ENCODE measurements around the gene OR1F1.

The OR1F1 gene

GRCh38 chr16:3144321-3144983 is 43.6 kb upstream of the OR1F1 start:
- H3K36me3 ChIP-seq (ENCODE audit: control insufficient read depth in 2 of 2, insufficient read depth in 2 of 2, low read length in 2 of 2) = peaks cover 8 to 16% of the 10 kb centered on the region in 2 donors

GRCh38 chr16:3145151-3145550 is 42.9 kb upstream of the OR1F1 start:
- H3K36me3 ChIP-seq (ENCODE audit: control insufficient read depth in 2 of 2, insufficient read depth in 2 of 2, low read length in 2 of 2) = peaks cover 8 to 16% of the 10 kb centered on the region in 2 donors
- no peaks in the 10 kb centered on the region for H3K9me3 ChIP-seq (ENCODE audit: control insufficient read depth in 2 of 2, low read length in 2 of 2)
- H3K27ac ChIP-seq (ENCODE audit: low read length) = no peak overlapping the region
- no peaks in the 10 kb centered on the region for H3K27me3 ChIP-seq (ENCODE audit: control insufficient read depth in 1 of 2, insufficient read depth in 2 of 2, low read length in 2 of 2)
- H3K9ac ChIP-seq (ENCODE audit: low read length in 2 of 2) = no peak overlapping the region
- H3K4me3 ChIP-seq (ENCODE audit: low read length in 2 of 2) = no peak overlapping the region
- peaks cover 12% of the 10 kb centered on the region for H3K4me1 ChIP-seq (ENCODE audit: control insufficient read depth, insufficient read depth, low read length)

More at GRCh38 chr16:3144321-3144983, 43.6 kb upstream of the OR1F1 start:
- no peaks in the 10 kb centered on the region for H3K9me3 ChIP-seq (ENCODE audit: control insufficient read depth in 2 of 2, low read length in 2 of 2)
- H3K4me3 ChIP-seq (ENCODE audit: low read length in 2 of 2) = no peak overlapping the region
- H3K27ac ChIP-seq (ENCODE audit: low read length) = no peak overlapping the region
- no peak overlapping the region for H3K9ac ChIP-seq (ENCODE audit: low read length in 2 of 2)
- H3K4me1 ChIP-seq (ENCODE audit: control insufficient read depth, insufficient read depth, low read length) = peaks cover 5% of the 10 kb centered on the region
- H3K27me3 ChIP-seq (ENCODE audit: control insufficient read depth in 1 of 2, insufficient read depth in 2 of 2, low read length in 2 of 2) = no peaks in the 10 kb centered on the region

GRCh38 chr16:3145660-3146059 is 42.3 kb upstream of the OR1F1 start:
- Histone ChIP-seq H3K4me1 (ENCODE audit: control insufficient read depth, insufficient read depth, low read length) (peaks cover 13% of the 10 kb centered on the region), H3K36me3 (ENCODE audit: control insufficient read depth in 2 of 2, insufficient read depth in 2 of 2, low read length in 2 of 2) (peaks cover 8 to 16% of the 10 kb centered on the region in 2 donors), H3K9ac (ENCODE audit: low read length in 2 of 2) (no peak overlapping the region), H3K4me3 (ENCODE audit: low read length in 2 of 2) (no peak overlapping the region), H3K9me3 (ENCODE audit: control insufficient read depth in 2 of 2, low read length in 2 of 2) (no peaks in the 10 kb centered on the region), H3K27ac (ENCODE audit: low read length) (no peak overlapping the region), H3K27me3 (ENCODE audit: control insufficient read depth in 1 of 2, insufficient read depth in 2 of 2, low read length in 2 of 2) (no peaks in the 10 kb centered on the region)

GRCh38 chr16:3147046-3147756 is 40.8 kb upstream of the OR1F1 start:
- Histone ChIP-seq H3K27me3 (ENCODE audit: control insufficient read depth in 1 of 2, insufficient read depth in 2 of 2, low read length in 2 of 2) (no peaks in the 10 kb centered on the region), H3K9me3 (ENCODE audit: control insufficient read depth in 2 of 2, low read length in 2 of 2) (no peaks in the 10 kb centered on the region), H3K27ac (ENCODE audit: low read length) (no peak overlapping the region), H3K36me3 (ENCODE audit: control insufficient read depth in 2 of 2, insufficient read depth in 2 of 2, low read length in 2 of 2) (peaks cover under 1 to 7% of the 10 kb centered on the region in 2 donors), H3K9ac (ENCODE audit: low read length in 2 of 2) (no peak overlapping the region), H3K4me3 (ENCODE audit: low read length in 2 of 2) (no peak overlapping the region), H3K4me1 (ENCODE audit: control insufficient read depth, insufficient read depth, low read length) (peaks cover 19% of the 10 kb centered on the region)

GRCh38 chr16:3147757-3148104 is 40.3 kb upstream of the OR1F1 start:
- Histone ChIP-seq H3K9me3 (ENCODE audit: control insufficient read depth in 2 of 2, low read length in 2 of 2) (no peaks in the 10 kb centered on the region), H3K27ac (ENCODE audit: low read length) (no peak overlapping the region), H3K4me1 (ENCODE audit: control insufficient read depth, insufficient read depth, low read length) (peaks cover 21% of the 10 kb centered on the region), H3K4me3 (ENCODE audit: low read length in 2 of 2) (no peak overlapping the region), H3K9ac (ENCODE audit: low read length in 2 of 2) (no peak overlapping the region), H3K36me3 (ENCODE audit: control insufficient read depth in 2 of 2, insufficient read depth in 2 of 2, low read length in 2 of 2) (peaks cover 0 to 2% of the 10 kb centered on the region in 2 donors), H3K27me3 (ENCODE audit: control insufficient read depth in 1 of 2, insufficient read depth in 2 of 2, low read length in 2 of 2) (no peaks in the 10 kb centered on the region)

GRCh38 chr16:3148256-3149192 is 39.5 kb upstream of the OR1F1 start:
- H3K36me3 ChIP-seq (ENCODE audit: control insufficient read depth in 2 of 2, insufficient read depth in 2 of 2, low read length in 2 of 2) = no peaks in the 10 kb centered on the region
- H3K27me3 ChIP-seq (ENCODE audit: control insufficient read depth in 1 of 2, insufficient read depth in 2 of 2, low read length in 2 of 2) = no peaks in the 10 kb centered on the region
- H3K27ac ChIP-seq (ENCODE audit: low read length) = peak overlapping the region; percentile 74
- H3K9me3 ChIP-seq (ENCODE audit: control insufficient read depth in 2 of 2, low read length in 2 of 2) = no peaks in the 10 kb centered on the region
- peaks cover 21% of the 10 kb centered on the region for H3K4me1 ChIP-seq (ENCODE audit: control insufficient read depth, insufficient read depth, low read length)
- no peak overlapping the region for H3K4me3 ChIP-seq (ENCODE audit: low read length in 2 of 2)
- no peak overlapping the region for H3K9ac ChIP-seq (ENCODE audit: low read length in 2 of 2)

- Histone ChIP-seq H3K36me3 (ENCODE audit: control insufficient read depth in 2 of 2, insufficient read depth in 2 of 2, low read length in 2 of 2) (no peaks in the 10 kb centered on the region), H3K27ac (ENCODE audit: low read length) (peak overlapping the region; percentile 74), H3K9ac (ENCODE audit: low read length in 2 of 2) (peak overlapping the region in 1 of 2 donors; percentile 27), H3K9me3 (ENCODE audit: control insufficient read depth in 2 of 2, low read length in 2 of 2) (peaks cover under 1% of the 10 kb centered on the region in 2 donors), H3K4me3 (ENCODE audit: low read length in 2 of 2) (peak overlapping the region; percentile 80 to 86), H3K4me1 (ENCODE audit: control insufficient read depth, insufficient read depth, low read length) (peaks cover 21% of the 10 kb centered on the region), H3K27me3 (ENCODE audit: control insufficient read depth in 1 of 2, insufficient read depth in 2 of 2, low read length in 2 of 2) (no peaks in the 10 kb centered on the region)
Observed at GRCh38 chr16:3149193-3149530, 38.8 kb upstream of the OR1F1 start.

GRCh38 chr16:3149630-3150345 is 38.2 kb upstream of the OR1F1 start:
- peaks cover 21% of the 10 kb centered on the region for H3K4me1 ChIP-seq (ENCODE audit: control insufficient read depth, insufficient read depth, low read length)
- peaks cover 2 to 3% of the 10 kb centered on the region in 2 donors for H3K9me3 ChIP-seq (ENCODE audit: control insufficient read depth in 2 of 2, low read length in 2 of 2)
- H3K27me3 ChIP-seq (ENCODE audit: control insufficient read depth in 1 of 2, insufficient read depth in 2 of 2, low read length in 2 of 2) = no peaks in the 10 kb centered on the region
- peak overlapping the region; percentile 80 to 86 for H3K4me3 ChIP-seq (ENCODE audit: low read length in 2 of 2)
- no peaks in the 10 kb centered on the region for H3K36me3 ChIP-seq (ENCODE audit: control insufficient read depth in 2 of 2, insufficient read depth in 2 of 2, low read length in 2 of 2)
- peak overlapping the region; percentile 68 to 76 for H3K9ac ChIP-seq (ENCODE audit: low read length in 2 of 2)
- peak overlapping the region; percentile 74 for H3K27ac ChIP-seq (ENCODE audit: low read length)

- Histone ChIP-seq H3K36me3 (ENCODE audit: control insufficient read depth in 2 of 2, insufficient read depth in 2 of 2, low read length in 2 of 2) (no peaks in the 10 kb centered on the region), H3K9ac (ENCODE audit: low read length in 2 of 2) (peak overlapping the region; percentile 68 to 76), H3K27me3 (ENCODE audit: control insufficient read depth in 1 of 2, insufficient read depth in 2 of 2, low read length in 2 of 2) (no peaks in the 10 kb centered on the region), H3K27ac (ENCODE audit: low read length) (peak overlapping the region; percentile 74), H3K4me1 (ENCODE audit: control insufficient read depth, insufficient read depth, low read length) (peaks cover 21% of the 10 kb centered on the region), H3K9me3 (ENCODE audit: control insufficient read depth in 2 of 2, low read length in 2 of 2) (peaks cover 2 to 7% of the 10 kb centered on the region in 2 donors), H3K4me3 (ENCODE audit: low read length in 2 of 2) (peak overlapping the region; percentile 80 to 86)
Observed at GRCh38 chr16:3150346-3151218, 37.4 kb upstream of the OR1F1 start.
